Measurements from ENCODE around the gene RTN4RL2. TPM values are rescaled to one million over a fixed set of nuclear protein-coding genes. Genes with fewer than 3 reads are reported as not detected.

RTN4RL2 gene
- total RNA-seq, 1 experiment from 2014 or later, result 0.90 TPM

GRCh38 chr11:57414612-57415212, 45.6 kb upstream of the RTN4RL2 start:
- ChIA-PET CTCF (no interaction called here), POLR2A (no interaction called here)
- H3K27ac ChIP-seq (ENCODE audit: low read length), result no peak overlapping the region
- no peaks in the 10 kb centered on the region for H3K27me3 ChIP-seq (ENCODE audit: control insufficient read depth, insufficient read depth, low read length)
- H3K4me1 ChIP-seq (ENCODE audit: control insufficient read depth, insufficient read depth, low read length), result no peaks in the 10 kb centered on the region
- no peak for ATAC-seq
- no peaks in the 10 kb centered on the region for H3K9me3 ChIP-seq (ENCODE audit: control insufficient read depth, insufficient read depth, low read depth, low read length)
- DNase-seq (ENCODE audit: low read depth, low spot score), result no peak
- H3K36me3 ChIP-seq (ENCODE audit: control insufficient read depth, insufficient read depth, low read length), result no peaks in the 10 kb centered on the region
- no TSS peak for BruUV-seq (replicated peaks)
- intact Hi-C loops (cut with micrococcal nuclease; ENCODE audit: unreplicated experiment), result no loop called here
- TF ChIP-seq POLR2AphosphoS5 (IDR thresholded peaks at IDR 0.05; ENCODE audit: low read depth, low read length) (no peak), TCF7L2 (IDR thresholded peaks at IDR 0.05; ENCODE audit: low read depth, low read length) (no peak), SIN3A (IDR thresholded peaks at IDR 0.05; ENCODE audit: borderline replicate concordance, insufficient read depth, low read depth, low read length) (no peak), REST (IDR thresholded peaks at IDR 0.05; ENCODE audit: insufficient read depth in 1 of 2, low read depth in 2 of 2, low read length in 1 of 2) (no peak), CTCF (IDR thresholded peaks at IDR 0.05) (no peak)
- in situ Hi-C loops (cut with HindIII; ENCODE audit: low pct_unique_long_range_greater_than_20kb, low sequenced_read_pairs), result no loop called here
- no peak overlapping the region for H3K4me3 ChIP-seq (ENCODE audit: low read depth in 2 of 2, low read length in 2 of 2)

GRCh38 chr11:57416436-57416835, 43.9 kb upstream of the RTN4RL2 start:
- POLR2A ChIA-PET, result no interaction called here
- no TSS peak for BruUV-seq (replicated peaks)
- CTCF ChIA-PET, result no interaction called here
- in situ Hi-C loops (cut with HindIII; ENCODE audit: low pct_unique_long_range_greater_than_20kb, low sequenced_read_pairs), result no loop called here
- H3K4me3 ChIP-seq (ENCODE audit: low read depth in 2 of 2, low read length in 2 of 2), result no peak overlapping the region
- no peaks in the 10 kb centered on the region for H3K27me3 ChIP-seq (ENCODE audit: control insufficient read depth, insufficient read depth, low read length)
- no peak overlapping the region for H3K27ac ChIP-seq (ENCODE audit: low read length)
- no peak for TF ChIP-seq SIN3A (IDR thresholded peaks at IDR 0.05; ENCODE audit: borderline replicate concordance, insufficient read depth, low read depth, low read length)
- TF ChIP-seq POLR2AphosphoS5 (IDR thresholded peaks at IDR 0.05; ENCODE audit: low read depth, low read length), result no peak
- no peak for TF ChIP-seq CTCF (IDR thresholded peaks at IDR 0.05)
- TF ChIP-seq TCF7L2 (IDR thresholded peaks at IDR 0.05; ENCODE audit: low read depth, low read length), result no peak
- TF ChIP-seq REST (IDR thresholded peaks at IDR 0.05; ENCODE audit: insufficient read depth in 1 of 2, low read depth in 2 of 2, low read length in 1 of 2), result no peak
- H3K36me3 ChIP-seq (ENCODE audit: control insufficient read depth, insufficient read depth, low read length), result no peaks in the 10 kb centered on the region
- H3K9me3 ChIP-seq (ENCODE audit: control insufficient read depth, insufficient read depth, low read depth, low read length), result no peaks in the 10 kb centered on the region
- ATAC-seq (no peak), DNase-seq (ENCODE audit: low read depth, low spot score) (no peak)
- H3K4me1 ChIP-seq (ENCODE audit: control insufficient read depth, insufficient read depth, low read length), result no peaks in the 10 kb centered on the region
- intact Hi-C loops (cut with micrococcal nuclease; ENCODE audit: unreplicated experiment), result no loop called here
